GM19351 (cell line): Measurements from ENCODE around the gene SMIM10.
"Not testable (repeated sequence)": the region's sequence is repeated elsewhere in the genome, so short reads cannot be mapped to it uniquely, and the experiment has no call there.

Source experiments
- ATAC-seq: cut with Tn5 transposase; IDR thresholded peaks from one replicate; pipeline ENCODE4 v1.9.1; 2021; ENCODE audit warnings: mild to moderate bottlenecking, moderate library complexity; ENCODE audit not compliant: unreplicated experiment

Gene SMIM10

GRCh38 chrX:135009838-135010237 lies 19.0 kb downstream of the SMIM10 start:
- no peak for ATAC-seq

- no peak for ATAC-seq
Measured at GRCh38 chrX:135010921-135011320, 20.1 kb downstream of the SMIM10 start.

- ATAC-seq: no peak
Measured at GRCh38 chrX:135015523-135016245, 24.9 kb downstream of the SMIM10 start.

DNA sequence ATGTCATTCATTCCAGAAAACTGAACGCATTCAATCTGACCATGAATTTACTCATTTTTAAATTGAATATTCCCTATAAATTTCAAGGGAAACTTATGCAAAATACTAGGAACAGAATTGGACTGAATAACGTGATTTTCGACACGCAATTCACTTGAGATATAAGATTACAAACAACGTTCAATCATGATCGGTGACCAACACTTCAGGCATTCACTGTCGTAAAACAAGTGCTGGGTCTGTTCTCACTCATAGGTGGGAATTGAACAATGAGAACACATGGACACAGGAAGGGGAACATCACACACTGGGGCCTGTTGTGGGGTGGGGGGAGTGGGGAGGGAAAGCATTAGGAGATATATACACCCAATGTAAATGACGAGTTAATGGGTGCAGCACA lies 29.1 kb downstream of the SMIM10 start:
- not testable (repeated sequence) for ATAC-seq

DNA sequence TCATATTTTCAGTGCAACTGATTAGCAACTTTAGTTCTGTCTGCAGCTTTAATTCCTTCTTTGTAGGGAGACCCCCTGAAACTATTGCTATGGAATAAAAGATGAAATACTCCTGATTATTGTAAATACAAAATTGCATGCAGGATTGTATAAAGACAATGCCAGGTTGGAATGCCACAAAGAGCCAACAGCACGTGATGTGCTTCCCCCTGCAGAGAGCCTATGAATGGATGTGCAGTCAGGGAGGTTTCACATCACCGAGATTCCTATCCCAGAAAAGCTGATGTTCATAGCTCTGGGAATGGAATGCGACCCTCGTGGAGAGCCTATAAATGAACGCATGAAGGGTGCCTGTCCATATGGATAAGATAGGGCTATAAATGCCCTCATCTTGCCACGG lies 33.0 kb downstream of the SMIM10 start:
- not testable (repeated sequence) for ATAC-seq

DNA sequence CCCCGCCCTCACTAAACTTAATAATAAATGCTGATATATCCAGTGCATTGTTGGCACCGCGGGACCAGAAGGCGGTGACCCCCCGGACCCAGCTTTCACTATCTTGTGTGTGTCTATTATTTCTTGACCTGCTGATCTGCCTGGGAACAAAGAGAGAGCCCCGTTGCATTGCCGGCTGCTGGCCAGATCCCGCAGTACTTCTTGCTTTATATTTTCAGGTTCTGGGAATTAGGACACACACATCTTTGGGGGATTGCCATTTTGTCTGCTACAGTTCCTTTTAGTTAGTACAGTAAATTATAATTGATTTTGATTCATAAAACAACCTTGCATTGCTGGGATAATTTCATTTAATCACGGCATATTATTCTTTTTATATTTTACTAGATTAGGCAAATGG lies 33.7 kb downstream of the SMIM10 start:
- no peak for ATAC-seq

DNA sequence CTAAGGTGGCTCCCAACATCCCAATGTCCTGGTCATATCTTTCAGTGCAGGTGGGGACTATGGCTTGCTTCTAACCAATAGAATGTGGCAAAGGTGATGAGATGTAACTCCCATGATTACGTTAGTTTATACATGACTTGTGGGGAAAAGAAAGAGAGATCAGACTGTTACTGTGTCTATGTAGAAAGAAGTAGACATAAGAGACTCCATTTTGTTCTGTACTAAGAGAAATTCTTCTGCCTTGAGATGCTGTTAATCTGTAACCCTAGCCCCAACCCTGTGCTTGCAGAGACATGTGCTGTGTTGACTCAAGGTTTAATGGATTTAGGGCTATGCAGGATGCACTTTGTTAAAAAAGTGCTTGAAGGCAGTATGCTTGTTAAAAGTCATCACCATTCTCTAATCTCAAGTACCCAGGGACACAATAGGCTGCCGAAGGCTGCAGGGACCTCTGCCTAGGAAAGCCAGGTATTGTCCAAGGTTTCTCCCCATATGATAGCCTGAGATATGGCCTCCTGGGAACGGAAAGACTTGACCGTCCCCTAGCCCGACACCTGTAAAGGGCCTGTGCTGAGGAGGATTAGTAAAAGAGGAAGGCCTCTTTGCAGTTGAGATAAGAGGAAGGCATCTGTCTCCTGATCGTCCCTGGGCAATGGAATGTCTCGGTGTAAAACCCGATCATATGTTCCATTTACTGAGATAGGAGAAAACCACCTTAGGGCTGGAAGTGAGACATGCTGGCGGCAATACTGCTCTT lies 39.6 kb downstream of the SMIM10 start:
- ATAC-seq: not testable (repeated sequence)

DNA sequence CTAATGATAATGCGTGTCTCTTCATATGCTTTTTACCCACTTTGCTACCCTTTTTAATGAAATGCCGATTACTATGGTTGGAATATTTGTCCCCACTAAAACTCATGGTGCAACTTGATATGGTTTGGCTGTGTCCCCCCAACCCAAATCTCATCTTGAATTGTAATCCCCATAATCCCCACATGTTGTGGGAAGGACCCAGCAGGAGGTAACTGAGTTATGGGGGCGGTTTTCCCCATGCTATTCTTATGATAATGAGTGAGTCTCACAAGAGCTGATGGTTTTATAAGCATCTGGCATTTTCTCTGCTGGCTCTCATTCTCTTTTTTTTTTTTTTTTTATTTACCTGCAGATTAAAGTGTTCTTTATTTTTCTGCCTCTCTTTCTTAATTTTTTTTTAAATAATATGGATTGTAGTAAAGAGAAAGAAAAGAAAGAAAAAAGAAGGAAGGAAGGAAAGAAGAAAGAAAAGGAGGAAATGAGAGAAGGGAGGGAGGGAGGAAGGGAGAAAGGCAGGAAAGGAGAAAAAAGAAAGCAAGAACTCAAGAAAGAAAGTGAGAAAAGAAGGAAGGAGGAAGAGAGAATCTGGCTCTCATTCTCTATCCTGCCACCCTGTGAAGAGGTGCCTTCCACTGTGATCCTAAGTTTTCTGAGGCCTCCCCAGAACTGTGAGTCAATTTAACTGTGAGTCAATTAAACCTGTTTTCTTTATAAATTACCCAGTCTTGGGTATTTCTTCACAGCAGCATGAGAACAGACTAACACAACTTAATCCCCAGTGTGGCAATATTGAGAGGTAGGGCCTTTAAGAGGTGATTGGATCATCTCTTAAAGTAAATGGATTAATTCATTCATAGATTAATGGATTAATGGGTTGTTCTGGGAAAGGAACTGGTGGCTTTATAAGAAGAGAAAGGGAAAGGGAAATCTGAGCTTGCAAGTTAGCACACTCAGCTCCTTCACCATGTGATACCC lies 50.6 kb downstream of the SMIM10 start:
- ATAC-seq: not testable (repeated sequence)
